ENCODE measurements around the gene BOLL.
"Not testable (repeated sequence)": the region's sequence is repeated elsewhere in the genome, so short reads cannot be mapped to it uniquely, and the experiment has no call there.

The BOLL gene

GRCh38 chr2:197795277-197795676, 10.2 kb upstream of the BOLL start:
- DNase-seq (ENCODE audit: low read depth), result no peak

GRCh38 chr2:197793456-197793855, 8.3 kb upstream of the BOLL start:
- DNase-seq (ENCODE audit: low read depth), result no peak

- no peak for DNase-seq (ENCODE audit: low read depth)
Observed at GRCh38 chr2:197786010-197786877, 1.1 kb upstream of the BOLL start.

GRCh38 chr2:197782126-197782525, 3.0 kb downstream of the BOLL start:
- no peak for DNase-seq (ENCODE audit: low read depth)

GRCh38 chr2:197779261-197779660, 5.9 kb downstream of the BOLL start:
- DNase-seq (ENCODE audit: low read depth), result no peak

- no peak for DNase-seq (ENCODE audit: low read depth)
Observed at GRCh38 chr2:197777823-197778407, 7.2 kb downstream of the BOLL start.

- DNase-seq (ENCODE audit: low read depth), result no peak
Observed at GRCh38 chr2:197760293-197760657, 24.8 kb downstream of the BOLL start.

- DNase-seq (ENCODE audit: low read depth), result no peak
Observed at GRCh38 chr2:197759625-197760292, 25.4 kb downstream of the BOLL start.

GRCh38 chr2:197759013-197759412, 26.1 kb downstream of the BOLL start:
- no peak for DNase-seq (ENCODE audit: low read depth)

- DNase-seq (ENCODE audit: low read depth), result no peak
Observed at GRCh38 chr2:197740200-197740599, 44.9 kb downstream of the BOLL start.

- not testable (repeated sequence) for DNase-seq (ENCODE audit: low read depth)
Observed at GRCh38 chr2:197728555-197729544, 56.3 kb downstream of the BOLL start.

GRCh38 chr2:197727011-197727410, 58.1 kb downstream of the BOLL start:
- no peak for DNase-seq (ENCODE audit: low read depth)

GRCh38 chr2:197717863-197718262, 67.3 kb downstream of the BOLL start:
- DNase-seq (ENCODE audit: low read depth), result no peak

- no peak for DNase-seq (ENCODE audit: low read depth)
Observed at GRCh38 chr2:197713271-197713670, 71.8 kb downstream of the BOLL start.

GRCh38 chr2:197711578-197711977, 73.5 kb downstream of the BOLL start:
- no peak for DNase-seq (ENCODE audit: low read depth)

- DNase-seq (ENCODE audit: low read depth), result no peak
Observed at GRCh38 chr2:197710424-197711042, 74.6 kb downstream of the BOLL start.

- not testable (repeated sequence) for DNase-seq (ENCODE audit: low read depth)
Observed at GRCh38 chr2:197709140-197709539, 76.0 kb downstream of the BOLL start.

GRCh38 chr2:197708331-197708730, 76.8 kb downstream of the BOLL start:
- no peak for DNase-seq (ENCODE audit: low read depth)

- DNase-seq (ENCODE audit: low read depth), result no peak
Observed at GRCh38 chr2:197707316-197708213, 77.6 kb downstream of the BOLL start.

GRCh38 chr2:197706839-197707207, 78.3 kb downstream of the BOLL start:
- DNase-seq (ENCODE audit: low read depth), result no peak
